ENCODE measurements around the gene SHANK3.

Gene SHANK3

GRCh38 chr22:50678218-50678650, 5.6 kb downstream of the SHANK3 start:
- DNase-seq (ENCODE audit: low read depth in 3 of 3): no peak

GRCh38 chr22:50678651-50679521, 6.3 kb downstream of the SHANK3 start:
- DNase-seq (ENCODE audit: low read depth in 3 of 3): no peak

GRCh38 chr22:50683086-50683993, 10.7 kb downstream of the SHANK3 start:
- DNase-seq (ENCODE audit: low read depth in 3 of 3): no peak

- no peak for DNase-seq (ENCODE audit: low read depth in 3 of 3)
Observed at GRCh38 chr22:50683994-50684371, 11.4 kb downstream of the SHANK3 start.

- no peak for DNase-seq (ENCODE audit: low read depth in 3 of 3)
Observed at GRCh38 chr22:50684501-50684900, 11.9 kb downstream of the SHANK3 start.

- DNase-seq (ENCODE audit: low read depth in 3 of 3): no peak
Observed at GRCh38 chr22:50684986-50685385, 12.4 kb downstream of the SHANK3 start.

- no peak for DNase-seq (ENCODE audit: low read depth in 3 of 3)
Observed at GRCh38 chr22:50686794-50687193, 14.2 kb downstream of the SHANK3 start.

- no peak for DNase-seq (ENCODE audit: low read depth in 3 of 3)
Observed at GRCh38 chr22:50687829-50688228, 15.2 kb downstream of the SHANK3 start.

- no peak for DNase-seq (ENCODE audit: low read depth in 3 of 3)
Observed at GRCh38 chr22:50688448-50688847, 15.8 kb downstream of the SHANK3 start.

- DNase-seq (ENCODE audit: low read depth in 3 of 3): peak in 1 of 3 donors; percentile 17
Observed at GRCh38 chr22:50691521-50691920, 18.9 kb downstream of the SHANK3 start.

- DNase-seq (ENCODE audit: low read depth in 3 of 3): no peak
Observed at GRCh38 chr22:50693462-50693861, 20.8 kb downstream of the SHANK3 start.

GRCh38 chr22:50694099-50694605, 21.5 kb downstream of the SHANK3 start:
- no peak for DNase-seq (ENCODE audit: low read depth in 3 of 3)

- no peak for DNase-seq (ENCODE audit: low read depth in 3 of 3)
Observed at GRCh38 chr22:50694766-50695420, 22.3 kb downstream of the SHANK3 start.

GRCh38 chr22:50695421-50696250, 23.0 kb downstream of the SHANK3 start:
- no peak for DNase-seq (ENCODE audit: low read depth in 3 of 3)

GRCh38 chr22:50696251-50696798, 23.7 kb downstream of the SHANK3 start:
- DNase-seq (ENCODE audit: low read depth in 3 of 3): no peak

- DNase-seq (ENCODE audit: low read depth in 3 of 3): no peak
Observed at GRCh38 chr22:50696799-50697561, 24.4 kb downstream of the SHANK3 start.

- no peak for DNase-seq (ENCODE audit: low read depth in 3 of 3)
Observed at GRCh38 chr22:50697667-50698506, 25.3 kb downstream of the SHANK3 start.

- no peak for DNase-seq (ENCODE audit: low read depth in 3 of 3)
Observed at GRCh38 chr22:50698546-50698945, 25.9 kb downstream of the SHANK3 start.

Data from stimulated activated CD4-positive, alpha-beta T cell treated with anti-CD3 and anti-CD28 coated beads, TNF-alpha, amount 100 ng/mL, for 48 hours (primary cell).